Mammary epithelial cell (primary cell): ENCODE results near the gene CPNE6.

Experiments
- EZH2 ChIP-seq: IDR thresholded peaks from 2 replicates; pipeline ENCODE4 v1.6.1; 2012; ENCODE audit warnings: low read length, inconsistent platforms, borderline replicate concordance
- TF ChIP-seq, protein P1 (sequence below), 2 donors: IDR thresholded peaks in 1 of 2; conservative IDR thresholded peaks in 1 of 2; 2 replicates each; pipeline ENCODE4 v1.5.1; 2011 to 2012; ENCODE audit warnings: inconsistent platforms in 2 of 2, low read length in 2 of 2, mild to moderate bottlenecking in 2 of 2, control low read depth in 1 of 2, low read depth in 1 of 2; ENCODE audit not compliant: insufficient read depth in 1 of 2; ENCODE audit errors: extremely low read depth in 1 of 2

DNA sequence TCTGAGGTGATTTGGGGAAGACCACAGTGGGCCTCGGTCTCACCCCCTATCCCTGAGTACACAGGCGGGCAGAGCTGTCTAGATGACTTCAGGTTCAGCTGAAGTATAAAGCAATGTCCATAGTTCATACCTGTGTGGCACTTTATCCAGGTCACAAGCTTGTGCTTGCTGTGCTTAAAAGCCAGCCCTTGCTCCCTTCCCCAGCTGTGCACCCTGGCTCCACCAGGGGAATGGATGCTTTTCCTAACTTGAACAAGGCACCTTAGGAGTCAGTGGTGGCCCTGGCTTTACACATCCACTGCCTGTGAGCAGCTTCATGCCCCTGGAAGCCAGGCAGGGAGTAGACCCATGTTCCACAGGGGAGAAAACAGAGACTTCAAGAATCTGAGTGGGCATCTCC, 14.1 kb upstream of the CPNE6 start:
- TF ChIP-seq, protein P1, sequence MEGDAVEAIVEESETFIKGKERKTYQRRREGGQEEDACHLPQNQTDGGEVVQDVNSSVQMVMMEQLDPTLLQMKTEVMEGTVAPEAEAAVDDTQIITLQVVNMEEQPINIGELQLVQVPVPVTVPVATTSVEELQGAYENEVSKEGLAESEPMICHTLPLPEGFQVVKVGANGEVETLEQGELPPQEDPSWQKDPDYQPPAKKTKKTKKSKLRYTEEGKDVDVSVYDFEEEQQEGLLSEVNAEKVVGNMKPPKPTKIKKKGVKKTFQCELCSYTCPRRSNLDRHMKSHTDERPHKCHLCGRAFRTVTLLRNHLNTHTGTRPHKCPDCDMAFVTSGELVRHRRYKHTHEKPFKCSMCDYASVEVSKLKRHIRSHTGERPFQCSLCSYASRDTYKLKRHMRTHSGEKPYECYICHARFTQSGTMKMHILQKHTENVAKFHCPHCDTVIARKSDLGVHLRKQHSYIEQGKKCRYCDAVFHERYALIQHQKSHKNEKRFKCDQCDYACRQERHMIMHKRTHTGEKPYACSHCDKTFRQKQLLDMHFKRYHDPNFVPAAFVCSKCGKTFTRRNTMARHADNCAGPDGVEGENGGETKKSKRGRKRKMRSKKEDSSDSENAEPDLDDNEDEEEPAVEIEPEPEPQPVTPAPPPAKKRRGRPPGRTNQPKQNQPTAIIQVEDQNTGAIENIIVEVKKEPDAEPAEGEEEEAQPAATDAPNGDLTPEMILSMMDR (conservative IDR thresholded peaks at IDR 0.05 in 1 of 2, IDR thresholded peaks at IDR 0.05 in 1 of 2; ENCODE audit: extremely low read depth in 1 of 2, insufficient read depth in 1 of 2, low read depth in 1 of 2, low read length in 2 of 2) = no peak
- TF ChIP-seq EZH2 = no peak
